GM19099 (cell line): ENCODE results near the gene CCNC.

Source experiments
- POLR2A ChIP-seq: IDR thresholded peaks from 3 replicates; pipeline ENCODE4 v1.6.1; 2011; ENCODE audit warnings: low read depth; ENCODE audit not compliant: insufficient read length; ENCODE audit errors: extremely low read depth

CCNC gene

GRCh38 chr6:99588618-99589289 lies 20.3 kb upstream of the CCNC start:
- no peak for TF ChIP-seq POLR2A

- TF ChIP-seq POLR2A = no peak
Observed at GRCh38 chr6:99587792-99588191, 19.3 kb upstream of the CCNC start.

DNA sequence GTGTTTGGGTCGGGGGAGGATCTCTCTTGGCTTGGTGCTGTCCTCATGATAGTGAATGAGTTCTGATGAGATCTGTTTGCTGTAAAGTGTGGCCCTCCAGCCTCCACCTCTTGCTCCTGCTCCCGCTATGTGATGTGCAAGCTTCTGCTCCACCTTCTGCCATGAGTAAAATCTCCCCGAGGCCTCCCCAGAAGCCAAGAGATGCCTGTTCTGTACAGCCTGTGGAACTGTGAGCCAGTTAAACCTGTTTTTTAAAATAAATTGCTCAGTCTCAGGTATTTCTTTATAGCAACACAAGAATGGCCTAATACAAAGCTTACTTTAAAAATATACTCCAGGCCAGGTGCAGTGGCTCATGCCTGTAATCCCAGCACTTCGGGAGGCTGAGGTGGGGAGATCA lies 11.3 kb upstream of the CCNC start:
- no peak for TF ChIP-seq POLR2A

GRCh38 chr6:99575544-99576227 lies 7.2 kb upstream of the CCNC start:
- TF ChIP-seq POLR2A = no peak

DNA sequence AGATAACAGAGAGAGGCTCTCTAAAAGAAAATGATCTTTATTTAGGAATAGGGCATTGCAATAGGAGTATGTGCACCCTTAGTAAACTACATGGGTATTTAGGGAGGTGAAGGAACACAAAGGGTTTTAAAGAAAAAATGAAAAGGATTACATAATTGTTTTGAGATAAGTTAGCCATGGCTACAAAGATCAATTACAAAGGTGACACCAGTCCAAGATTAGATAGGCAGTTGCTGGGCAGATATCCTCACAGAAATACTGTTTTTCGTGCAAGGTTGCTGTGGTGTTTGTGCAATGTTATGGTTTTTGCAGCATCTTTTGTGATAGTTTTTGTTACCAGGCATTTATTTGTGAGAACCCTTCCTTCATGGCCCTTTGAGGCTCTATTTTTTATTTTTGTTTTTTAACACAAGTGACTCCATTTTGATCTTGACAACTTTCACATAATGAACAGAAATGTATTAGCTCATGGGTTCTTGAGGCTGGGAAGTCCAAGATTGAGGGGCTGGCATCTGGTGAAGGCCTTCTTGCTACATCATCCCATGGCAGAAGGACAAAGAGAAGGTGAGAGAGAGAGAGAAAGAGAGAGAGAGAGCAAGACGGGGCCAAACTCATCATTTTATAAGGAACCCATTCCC lies 5.6 kb upstream of the CCNC start:
- no peak for TF ChIP-seq POLR2A

DNA sequence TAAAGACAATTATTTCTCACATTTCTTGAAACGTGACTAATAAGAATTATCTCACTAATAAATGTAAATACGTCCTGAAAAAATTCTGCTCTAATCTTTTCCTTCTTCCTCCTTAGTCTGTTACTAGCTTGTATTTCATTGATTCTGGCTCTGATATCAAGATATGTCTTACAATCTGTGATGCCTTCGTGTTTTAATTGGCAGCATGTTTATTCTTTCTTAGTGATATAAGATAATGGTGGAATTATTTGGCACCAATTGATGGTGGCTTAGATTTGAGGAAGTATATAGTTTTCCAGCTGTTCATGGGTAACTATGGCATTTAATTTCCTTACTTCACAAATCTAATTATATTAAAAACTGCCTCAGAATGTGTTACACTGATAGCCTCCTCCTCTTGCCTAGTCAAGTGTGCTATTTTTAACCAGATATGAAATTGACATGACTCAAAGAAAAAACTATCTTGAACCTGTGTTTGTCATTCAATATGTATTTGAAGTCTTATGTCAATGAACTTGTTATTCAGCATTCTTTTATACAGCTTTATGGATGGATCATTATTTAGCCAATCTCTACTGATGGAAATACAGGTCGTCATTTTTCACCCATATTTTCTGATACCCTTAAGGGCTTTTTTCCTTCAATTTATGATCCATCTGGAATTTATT lies 5.3 kb downstream of the CCNC start:
- TF ChIP-seq POLR2A = no peak

- no peak for TF ChIP-seq POLR2A
Observed at GRCh38 chr6:99560668-99561067, 7.8 kb downstream of the CCNC start.

- no peak for TF ChIP-seq POLR2A
Observed at GRCh38 chr6:99559057-99559456, 9.4 kb downstream of the CCNC start.

DNA sequence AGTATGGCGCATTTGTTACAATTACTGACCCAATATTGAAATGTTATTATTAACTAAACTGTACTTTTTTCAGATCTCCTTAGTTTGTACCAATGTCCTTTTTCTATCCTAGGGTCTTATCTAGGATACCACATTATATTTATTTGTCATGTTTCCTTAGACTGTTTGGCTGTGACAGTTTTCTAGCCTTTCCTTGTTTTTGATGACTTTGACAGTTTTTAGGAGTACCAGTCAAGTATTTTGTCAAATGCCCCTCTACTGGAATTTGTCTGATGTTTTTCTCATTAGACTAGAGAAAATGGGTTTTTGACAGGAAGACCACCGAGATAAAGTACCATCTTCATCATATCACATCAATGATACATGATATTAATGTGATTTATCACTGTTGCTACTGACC lies 14.6 kb downstream of the CCNC start:
- TF ChIP-seq POLR2A = no peak

DNA sequence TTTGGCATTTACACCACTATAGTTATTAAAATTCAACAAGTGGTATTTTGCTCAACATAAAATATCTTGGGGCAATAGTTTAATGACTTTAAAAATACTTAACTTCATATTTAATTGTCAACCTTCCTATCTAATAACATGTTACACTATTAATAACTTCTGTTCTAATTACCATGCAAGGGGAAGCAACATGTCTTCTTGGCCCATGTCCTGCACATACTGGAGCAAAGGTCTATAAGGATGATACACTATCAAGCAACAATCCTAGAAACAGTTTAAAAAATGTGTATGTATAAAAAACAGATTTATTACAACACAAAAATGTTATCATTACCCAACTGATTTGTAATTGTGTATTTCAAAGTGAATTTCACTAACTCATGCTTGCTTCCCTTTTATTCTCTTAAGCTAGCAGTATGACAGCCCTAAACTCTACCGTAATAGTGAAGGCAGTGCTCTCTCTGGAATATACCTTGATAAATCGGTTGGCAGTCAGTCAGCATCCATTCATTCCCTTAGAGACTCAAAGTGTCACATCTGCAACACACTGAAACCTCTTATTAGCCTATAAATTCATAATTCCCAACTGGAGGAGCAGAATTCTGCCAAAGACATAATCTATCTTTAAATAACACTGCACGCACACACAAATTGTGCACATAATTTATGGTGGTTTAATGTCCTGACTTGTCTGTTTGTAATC lies 18.3 kb downstream of the CCNC start:
- TF ChIP-seq POLR2A = no peak

- TF ChIP-seq POLR2A = no peak
Observed at GRCh38 chr6:99548706-99549105, 19.8 kb downstream of the CCNC start.

DNA sequence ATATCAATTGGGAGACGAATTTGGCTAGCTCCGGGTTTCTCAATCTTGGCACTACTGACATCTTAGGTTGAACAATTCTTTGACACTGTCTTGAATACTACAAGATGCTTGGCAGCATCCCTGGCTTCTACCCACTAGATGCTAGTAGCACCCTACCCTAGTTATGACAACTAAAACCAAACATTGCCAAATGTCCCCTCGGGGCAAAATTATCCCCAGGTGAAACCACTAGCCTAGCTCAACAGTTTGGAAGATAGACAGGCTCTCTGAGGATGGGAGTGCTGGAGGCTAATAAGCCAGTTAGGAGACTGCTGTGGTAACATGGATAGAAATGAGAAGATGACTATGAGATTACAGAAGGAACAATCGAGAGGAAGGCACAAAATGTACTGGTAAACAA lies 20.9 kb downstream of the CCNC start:
- TF ChIP-seq POLR2A = no peak

DNA sequence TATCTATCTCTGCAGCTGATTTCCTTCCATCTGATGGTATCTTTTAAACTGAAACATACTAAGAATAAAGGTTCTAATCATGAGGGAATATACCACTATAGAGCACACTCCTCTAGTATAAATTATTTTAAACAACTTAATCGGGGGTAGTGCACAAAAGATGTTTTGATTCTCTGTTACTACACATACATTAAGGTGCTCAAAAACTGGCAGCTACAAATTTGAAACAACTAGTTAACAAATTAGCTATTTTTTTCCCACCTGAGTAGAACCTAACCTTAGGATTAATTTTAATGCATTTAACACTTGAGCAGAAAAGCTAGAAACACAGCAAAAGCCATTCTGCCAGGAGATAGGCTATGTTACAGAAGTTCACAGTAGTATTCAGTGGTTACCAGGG lies 23.0 kb downstream of the CCNC start:
- no peak for TF ChIP-seq POLR2A

- TF ChIP-seq POLR2A = no peak
Observed at GRCh38 chr6:99543968-99544367, 24.5 kb downstream of the CCNC start.

GRCh38 chr6:99530627-99531026 lies 37.8 kb downstream of the CCNC start:
- no peak for TF ChIP-seq POLR2A
